ENCODE data around the gene SCAF4. TPM values are rescaled to one million over a fixed set of nuclear protein-coding genes. Genes with fewer than 3 reads are reported as not detected.

The SCAF4 gene
- total RNA-seq, 2 experiments from 2014 or later = 39.6 to 40.5 TPM

- Mint-ChIP-seq H3K4me1 (ENCODE audit: low read depth) (peaks cover 4% of the 10 kb centered on the region), H3K9me3 (no peaks in the 10 kb centered on the region), H3K27ac (no peak overlapping the region), H3K4me3 (no peak overlapping the region), H3K36me3 (ENCODE audit: low read depth) (peaks cover 24% of the 10 kb centered on the region), H3K27me3 (ENCODE audit: low read depth) (no peaks in the 10 kb centered on the region)
- DNase-seq = no peak
- intact Hi-C loops (cut with micrococcal nuclease) = no loop called here
- CTCF ChIA-PET = no interaction called here
Observed at GRCh38 chr21:31700040-31700439, 31.9 kb downstream of the SCAF4 start.

DNA sequence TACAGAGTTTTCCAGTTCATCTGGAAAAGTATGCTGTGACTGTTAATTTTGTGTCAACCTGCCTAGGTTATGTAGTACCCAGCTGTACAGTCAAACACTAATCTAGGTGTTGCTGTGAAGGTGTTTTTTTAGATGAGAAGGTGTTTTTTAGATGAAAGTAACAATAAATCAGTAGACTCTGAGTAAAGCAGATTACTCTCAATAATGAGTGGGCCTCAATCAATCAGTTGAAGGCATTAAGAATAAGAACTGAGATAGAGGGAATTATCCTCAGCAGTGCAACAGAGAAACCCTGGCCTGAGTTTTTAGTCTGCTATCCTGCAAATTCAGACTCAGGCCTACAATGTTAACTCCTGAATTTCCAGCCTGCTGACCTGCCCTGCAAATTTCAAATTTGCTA is 33.5 kb downstream of the SCAF4 start:
- Mint-ChIP-seq H3K4me1 (ENCODE audit: low read depth) (peaks cover 4% of the 10 kb centered on the region), H3K36me3 (ENCODE audit: low read depth) (peaks cover 23% of the 10 kb centered on the region), H3K4me3 (no peak overlapping the region), H3K27me3 (ENCODE audit: low read depth) (no peaks in the 10 kb centered on the region), H3K27ac (peak overlapping the region; percentile 25), H3K9me3 (no peaks in the 10 kb centered on the region)
- intact Hi-C loops (cut with micrococcal nuclease) = no loop called here
- CTCF ChIA-PET = no interaction called here
- no peak for DNase-seq

- peaks cover 21% of the 10 kb centered on the region for H3K36me3 Mint-ChIP-seq (ENCODE audit: low read depth)
- H3K4me1 Mint-ChIP-seq (ENCODE audit: low read depth) = peaks cover 4% of the 10 kb centered on the region
- no peak overlapping the region for H3K4me3 Mint-ChIP-seq
- H3K27me3 Mint-ChIP-seq (ENCODE audit: low read depth) = no peaks in the 10 kb centered on the region
- CTCF ChIA-PET = interaction anchor here (0.6 kb wide), 1 partner anchor 16 kb away, joined by 4 read pairs; no protein-coding TSS in a partner anchor
- DNase-seq = no peak
- intact Hi-C loops (cut with micrococcal nuclease) = no loop called here
- H3K9me3 Mint-ChIP-seq = no peaks in the 10 kb centered on the region
- H3K27ac Mint-ChIP-seq = no peak overlapping the region
Observed at GRCh38 chr21:31696424-31696823, 35.5 kb downstream of the SCAF4 start.

GRCh38 chr21:31693222-31693621 is 38.7 kb downstream of the SCAF4 start:
- H3K9me3 Mint-ChIP-seq = no peaks in the 10 kb centered on the region
- H3K36me3 Mint-ChIP-seq (ENCODE audit: low read depth) = peaks cover 22% of the 10 kb centered on the region
- H3K27me3 Mint-ChIP-seq (ENCODE audit: low read depth) = no peaks in the 10 kb centered on the region
- peaks cover 4% of the 10 kb centered on the region for H3K4me1 Mint-ChIP-seq (ENCODE audit: low read depth)
- no peak for DNase-seq
- CTCF ChIA-PET = interaction anchor here (0.6 to 0.8 kb wide), 2 partner anchors 160 to 586 kb away, joined by 3 to 4 read pairs; partner anchors contain the start of gene MIS18A
- H3K4me3 Mint-ChIP-seq = no peak overlapping the region
- H3K27ac Mint-ChIP-seq = no peak overlapping the region
- intact Hi-C loops (cut with micrococcal nuclease) = no loop called here

DNA sequence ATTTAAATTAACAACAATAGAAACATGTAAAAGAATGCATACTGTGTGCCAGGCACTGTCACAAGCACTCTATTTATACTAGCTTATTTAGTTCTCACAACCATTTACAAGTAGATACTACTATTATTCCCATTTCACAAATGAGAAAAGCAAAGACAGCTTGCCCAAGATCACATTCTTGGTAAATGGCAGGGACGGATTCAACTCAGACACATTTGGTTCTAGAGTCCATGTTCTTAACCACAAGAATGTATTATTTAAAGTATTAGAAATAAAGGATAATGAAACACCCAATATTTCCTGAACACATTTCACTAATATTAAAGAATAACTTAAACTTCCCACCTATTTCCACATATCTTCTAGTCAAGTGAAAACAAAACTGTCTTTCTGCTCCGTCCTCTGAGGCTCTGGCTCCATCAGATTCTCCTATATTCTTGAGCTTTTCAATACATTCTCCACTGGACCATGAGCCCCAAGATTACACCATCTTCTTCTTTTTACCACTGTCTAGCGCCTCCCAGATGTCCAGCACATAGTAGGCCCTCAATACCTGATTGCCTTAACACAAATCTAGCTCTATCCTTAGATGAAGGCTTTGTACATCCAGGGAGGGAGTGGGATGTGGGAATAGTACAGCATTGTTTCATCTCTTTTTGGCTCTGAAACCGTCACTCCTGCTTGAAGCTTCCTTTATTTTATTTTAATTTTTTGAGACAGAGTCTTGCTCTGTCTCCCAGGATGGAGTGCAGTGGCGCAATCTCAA is 43.1 kb downstream of the SCAF4 start:
- DNase-seq = no peak
- intact Hi-C loops (cut with micrococcal nuclease) = no loop called here
- peaks cover 35% of the 10 kb centered on the region for H3K36me3 Mint-ChIP-seq (ENCODE audit: low read depth)
- no peaks in the 10 kb centered on the region for H3K27me3 Mint-ChIP-seq (ENCODE audit: low read depth)
- no peaks in the 10 kb centered on the region for H3K9me3 Mint-ChIP-seq
- H3K27ac Mint-ChIP-seq = peak overlapping the region; percentile 8
- H3K4me3 Mint-ChIP-seq = no peak overlapping the region
- H3K4me1 Mint-ChIP-seq (ENCODE audit: low read depth) = no peaks in the 10 kb centered on the region
- CTCF ChIA-PET = no interaction called here

GRCh38 chr21:31687108-31687507 is 44.8 kb downstream of the SCAF4 start:
- no peak overlapping the region for H3K27ac Mint-ChIP-seq
- CTCF ChIA-PET = interaction anchor here (0.6 kb wide), 1 partner anchor 29 kb away, joined by 4 read pairs; no protein-coding TSS in a partner anchor
- H3K9me3 Mint-ChIP-seq = no peaks in the 10 kb centered on the region

DNA sequence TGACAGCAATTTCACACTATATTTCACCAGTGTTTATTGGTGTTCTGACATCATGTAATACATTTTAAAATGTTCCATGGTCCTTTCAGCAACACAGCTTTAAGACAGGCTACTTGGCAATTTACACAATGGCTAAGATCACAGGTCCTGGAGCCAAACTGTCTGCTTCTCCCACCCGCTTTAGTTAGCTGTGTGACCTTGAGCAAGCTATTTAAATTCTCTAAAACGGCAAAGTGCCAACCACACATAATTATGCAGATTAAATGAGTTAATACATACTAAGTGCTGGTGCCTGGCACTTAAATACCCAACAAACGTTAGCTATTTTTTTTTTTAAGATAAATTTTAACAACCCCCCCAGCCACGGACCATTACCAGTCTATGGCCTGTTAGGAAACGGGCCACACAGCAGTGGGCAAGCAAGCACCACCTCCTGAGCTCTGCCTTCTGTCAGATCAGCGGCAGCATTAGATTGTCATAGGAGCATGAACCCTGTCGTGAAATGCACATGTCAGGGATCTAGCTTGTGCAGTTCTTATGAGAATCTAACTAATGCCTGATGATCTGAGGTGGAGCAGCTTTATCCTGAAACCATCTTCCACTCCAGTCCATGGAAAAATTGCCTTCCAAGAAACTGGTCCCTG is 45.5 kb downstream of the SCAF4 start:
- intact Hi-C loops (cut with micrococcal nuclease) = no loop called here
- H3K27me3 Mint-ChIP-seq (ENCODE audit: low read depth) = no peaks in the 10 kb centered on the region
- H3K4me3 Mint-ChIP-seq = no peak overlapping the region
- peaks cover 38% of the 10 kb centered on the region for H3K36me3 Mint-ChIP-seq (ENCODE audit: low read depth)
- no peak overlapping the region for H3K27ac Mint-ChIP-seq
- no peaks in the 10 kb centered on the region for H3K4me1 Mint-ChIP-seq (ENCODE audit: low read depth)
- DNase-seq = no peak
- CTCF ChIA-PET = no interaction called here
- no peaks in the 10 kb centered on the region for H3K9me3 Mint-ChIP-seq

More at GRCh38 chr21:31687108-31687507, 44.8 kb downstream of the SCAF4 start:
- Mint-ChIP-seq H3K36me3 (ENCODE audit: low read depth) (peaks cover 38% of the 10 kb centered on the region), H3K27me3 (ENCODE audit: low read depth) (no peaks in the 10 kb centered on the region), H3K4me1 (ENCODE audit: low read depth) (no peaks in the 10 kb centered on the region), H3K4me3 (no peak overlapping the region)
- intact Hi-C loops (cut with micrococcal nuclease) = no loop called here
- no peak for DNase-seq

DNA sequence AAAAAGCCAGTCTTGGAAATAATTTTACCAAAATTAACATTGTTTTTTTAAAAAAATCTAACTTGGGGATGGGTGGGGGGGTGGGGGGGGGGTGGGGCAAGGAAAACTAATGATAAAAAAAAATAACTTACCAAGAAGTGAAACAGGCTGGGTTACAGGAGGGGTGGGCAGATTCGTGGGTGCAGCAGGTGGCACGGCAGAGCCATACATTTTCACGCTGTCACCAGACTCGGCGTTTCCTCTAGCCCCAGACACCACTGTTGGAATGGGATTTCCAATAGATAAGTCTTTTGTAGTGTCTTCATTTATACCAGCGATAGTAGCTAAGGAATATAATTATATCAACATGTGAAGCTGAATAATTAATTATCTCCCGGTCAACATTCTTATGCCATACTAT is 47.0 kb downstream of the SCAF4 start:
- intact Hi-C loops (cut with micrococcal nuclease) = no loop called here

DNA sequence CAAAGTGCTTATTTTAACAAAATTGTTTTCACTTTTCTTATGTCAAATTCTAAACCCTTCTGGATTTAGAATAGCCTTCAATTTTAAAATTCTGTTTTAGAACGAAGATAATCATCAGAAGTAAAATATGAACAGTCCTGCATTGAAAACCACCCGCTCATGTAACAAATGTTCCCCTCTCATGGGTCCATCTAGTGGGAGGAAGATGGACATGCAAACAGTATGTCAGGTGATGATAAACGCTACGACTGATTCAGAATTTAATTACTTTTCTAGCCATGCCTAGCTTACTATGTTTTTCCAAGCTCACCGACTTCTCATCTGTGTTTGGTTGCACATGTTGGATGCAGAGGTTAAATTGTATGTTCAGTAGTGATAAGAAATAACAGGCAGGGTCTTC is 48.9 kb downstream of the SCAF4 start:
- Mint-ChIP-seq H3K36me3 (ENCODE audit: low read depth) (peaks cover 40% of the 10 kb centered on the region), H3K27ac (no peak overlapping the region), H3K27me3 (ENCODE audit: low read depth) (no peaks in the 10 kb centered on the region), H3K9me3 (no peaks in the 10 kb centered on the region), H3K4me3 (no peak overlapping the region), H3K4me1 (ENCODE audit: low read depth) (no peaks in the 10 kb centered on the region)
- DNase-seq = no peak
- intact Hi-C loops (cut with micrococcal nuclease) = no loop called here
- CTCF ChIA-PET = no interaction called here

More for the DNA sequence above, 47.0 kb downstream of the SCAF4 start:
- no peaks in the 10 kb centered on the region for H3K27me3 Mint-ChIP-seq (ENCODE audit: low read depth)
- H3K27ac Mint-ChIP-seq = no peak overlapping the region
- DNase-seq = no peak
- peaks cover 39% of the 10 kb centered on the region for H3K36me3 Mint-ChIP-seq (ENCODE audit: low read depth)
- H3K9me3 Mint-ChIP-seq = no peaks in the 10 kb centered on the region
- H3K4me1 Mint-ChIP-seq (ENCODE audit: low read depth) = no peaks in the 10 kb centered on the region
- CTCF ChIA-PET = no interaction called here
- H3K4me3 Mint-ChIP-seq = no peak overlapping the region

GRCh38 chr21:31682620-31683019 is 49.3 kb downstream of the SCAF4 start:
- Mint-ChIP-seq H3K27ac (no peak overlapping the region), H3K4me3 (no peak overlapping the region), H3K36me3 (ENCODE audit: low read depth) (peaks cover 40% of the 10 kb centered on the region), H3K9me3 (no peaks in the 10 kb centered on the region), H3K4me1 (ENCODE audit: low read depth) (no peaks in the 10 kb centered on the region), H3K27me3 (ENCODE audit: low read depth) (no peaks in the 10 kb centered on the region)
- intact Hi-C loops (cut with micrococcal nuclease) = no loop called here
- CTCF ChIA-PET = no interaction called here
- DNase-seq = no peak

GRCh38 chr21:31678478-31678877 is 53.4 kb downstream of the SCAF4 start:
- DNase-seq = no peak
- H3K27me3 Mint-ChIP-seq (ENCODE audit: low read depth) = no peaks in the 10 kb centered on the region
- peaks cover 17% of the 10 kb centered on the region for H3K36me3 Mint-ChIP-seq (ENCODE audit: low read depth)
- CTCF ChIA-PET = no interaction called here
- H3K9me3 Mint-ChIP-seq = no peaks in the 10 kb centered on the region
- intact Hi-C loops (cut with micrococcal nuclease) = no loop called here
- no peak overlapping the region for H3K4me3 Mint-ChIP-seq
- H3K27ac Mint-ChIP-seq = no peak overlapping the region
- H3K4me1 Mint-ChIP-seq (ENCODE audit: low read depth) = no peaks in the 10 kb centered on the region

DNA sequence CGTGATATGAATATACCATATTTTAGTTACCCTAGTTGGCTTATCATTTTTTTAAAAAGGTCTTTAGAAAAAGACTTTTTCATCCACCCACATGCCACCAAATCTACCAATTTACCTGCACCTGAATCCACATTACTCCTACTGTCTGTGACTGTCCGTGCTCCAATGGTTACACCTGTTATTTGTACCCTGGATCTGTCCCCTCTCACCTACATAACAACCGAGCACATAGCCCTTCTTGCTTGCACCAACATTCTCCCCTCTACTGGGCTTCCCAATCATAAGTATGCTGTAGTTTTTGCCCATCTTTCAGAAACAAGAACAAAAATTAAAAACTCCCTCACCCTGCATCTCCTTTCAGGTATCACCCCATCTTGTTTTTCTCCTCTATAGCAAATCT is 54.9 kb downstream of the SCAF4 start:
- no peak for DNase-seq
- Mint-ChIP-seq H3K9me3 (no peaks in the 10 kb centered on the region), H3K27ac (no peak overlapping the region), H3K36me3 (ENCODE audit: low read depth) (peaks cover 9% of the 10 kb centered on the region), H3K4me1 (ENCODE audit: low read depth) (no peaks in the 10 kb centered on the region), H3K27me3 (ENCODE audit: low read depth) (no peaks in the 10 kb centered on the region), H3K4me3 (no peak overlapping the region)
- CTCF ChIA-PET = no interaction called here
- intact Hi-C loops (cut with micrococcal nuclease) = no loop called here

- DNase-seq = no peak
- H3K27ac Mint-ChIP-seq = no peak overlapping the region
- H3K4me1 Mint-ChIP-seq (ENCODE audit: low read depth) = no peaks in the 10 kb centered on the region
- CTCF ChIA-PET = no interaction called here
- intact Hi-C loops (cut with micrococcal nuclease) = no loop called here
- H3K9me3 Mint-ChIP-seq = no peaks in the 10 kb centered on the region
- H3K27me3 Mint-ChIP-seq (ENCODE audit: low read depth) = no peaks in the 10 kb centered on the region
- H3K4me3 Mint-ChIP-seq = no peak overlapping the region
- H3K36me3 Mint-ChIP-seq (ENCODE audit: low read depth) = peaks cover 14% of the 10 kb centered on the region
Observed at GRCh38 chr21:31675960-31676359, 56.0 kb downstream of the SCAF4 start.
